Mesothelial cell of epicardium (in vitro differentiated cells): ENCODE measurements around the gene BSG. TPM values are rescaled to one million over a fixed set of nuclear protein-coding genes. Genes with fewer than 3 reads are reported as not detected.

Source experiments
- DNase-seq, 2 experiments: peaks; one replicate each; pipeline ENCODE4 v3.0.0; 2021; ENCODE audit warnings: low spot score in 2 of 2; ENCODE audit not compliant: unreplicated experiment in 2 of 2
- H3K27ac Mint-ChIP-seq: 2 replicates; pipeline ENCODE4 v1.8.0; 2021; ENCODE audit warnings: mixed read lengths
- H3K27me3 Mint-ChIP-seq: 2 replicates; pipeline ENCODE4 v1.8.0; 2021; ENCODE audit warnings: low read depth, mixed read lengths
- H3K36me3 Mint-ChIP-seq: 2 replicates; pipeline ENCODE4 v1.8.0; 2021; ENCODE audit warnings: mixed read lengths
- H3K4me1 Mint-ChIP-seq: 2 replicates; pipeline ENCODE4 v1.8.0; 2021; ENCODE audit warnings: mixed read lengths
- H3K4me3 Mint-ChIP-seq: 2 replicates; pipeline ENCODE4 v1.8.0; 2021; ENCODE audit warnings: mild to moderate bottlenecking, moderate library complexity, mixed read lengths
- H3K9me3 Mint-ChIP-seq: 2 replicates; pipeline ENCODE4 v1.8.0; 2021; ENCODE audit warnings: mixed read lengths
- CTCF ChIP-seq: fragments of 200-600 bp; sonication (generic); IDR thresholded peaks from one replicate; pipeline ENCODE4 v1.5.0; 2021; ENCODE audit warnings: antibody characterized with exemption; ENCODE audit not compliant: unreplicated experiment
- total RNA-seq: library from RNA; stranded (reverse); gene quantifications from 3 replicates; pipeline ENCODE4 v1.2.1, GENCODE V29; 2021

BSG gene
- total RNA-seq, 1 donor from 2014 or later: 414 TPM

- Mint-ChIP-seq H3K36me3 (no peaks in the 10 kb centered on the region), H3K4me3 (no peak overlapping the region), H3K27ac (no peak overlapping the region), H3K9me3 (no peaks in the 10 kb centered on the region), H3K4me1 (peaks cover 4% of the 10 kb centered on the region), H3K27me3 (peaks cover 31% of the 10 kb centered on the region)
- no peak for TF ChIP-seq CTCF
- DNase-seq: no peak
These were observed 13.2 kb downstream of the BSG start for GRCh38 chr19:585551-586110.

- Mint-ChIP-seq H3K4me1 (peaks cover 6% of the 10 kb centered on the region), H3K9me3 (no peaks in the 10 kb centered on the region), H3K36me3 (no peaks in the 10 kb centered on the region), H3K4me3 (no peak overlapping the region), H3K27ac (no peak overlapping the region), H3K27me3 (peaks cover 54% of the 10 kb centered on the region)
- no peak for TF ChIP-seq CTCF
- DNase-seq: peak; percentile 49 to 69
These were observed 15.8 kb downstream of the BSG start for GRCh38 chr19:588093-588740.

- Mint-ChIP-seq H3K36me3 (no peaks in the 10 kb centered on the region), H3K9me3 (no peaks in the 10 kb centered on the region)
- peak in 1 of 2 experiments; percentile 16 for DNase-seq
These were observed 16.6 kb downstream of the BSG start for GRCh38 chr19:588741-589692.

DNA sequence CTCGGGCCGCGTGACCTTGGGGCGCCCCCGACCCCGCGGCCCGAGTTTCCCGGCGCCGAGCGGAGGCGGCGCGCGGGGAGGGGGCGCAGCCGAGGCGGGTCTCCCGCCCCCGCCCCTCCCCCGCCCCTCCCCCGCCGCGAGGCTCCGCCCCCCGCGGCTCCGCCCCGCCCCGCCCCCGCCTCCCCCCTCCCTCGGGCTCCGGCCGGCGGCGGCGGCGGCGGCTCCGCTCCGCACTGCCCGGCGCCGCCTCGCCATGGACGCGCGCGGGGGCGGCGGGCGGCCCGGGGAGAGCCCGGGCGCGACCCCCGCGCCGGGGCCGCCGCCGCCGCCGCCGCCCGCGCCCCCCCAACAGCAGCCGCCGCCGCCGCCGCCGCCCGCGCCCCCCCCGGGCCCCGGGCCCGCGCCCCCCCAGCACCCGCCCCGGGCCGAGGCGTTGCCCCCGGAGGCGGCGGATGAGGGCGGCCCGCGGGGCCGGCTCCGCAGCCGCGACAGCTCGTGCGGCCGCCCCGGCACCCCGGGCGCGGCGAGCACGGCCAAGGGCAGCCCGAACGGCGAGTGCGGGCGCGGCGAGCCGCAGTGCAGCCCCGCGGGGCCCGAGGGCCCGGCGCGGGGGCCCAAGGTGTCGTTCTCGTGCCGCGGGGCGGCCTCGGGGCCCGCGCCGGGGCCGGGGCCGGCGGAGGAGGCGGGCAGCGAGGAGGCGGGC, 17.4 kb downstream of the BSG start, which contains the start of gene HCN2:
TSS of gene HCN2 (plus strand) at position 189 of the 703 bp plus-strand sequence. CDS start at position 254, 65 bp downstream.
- no peaks in the 10 kb centered on the region for H3K36me3 Mint-ChIP-seq
- peaks cover 6% of the 10 kb centered on the region for H3K4me1 Mint-ChIP-seq
- no peaks in the 10 kb centered on the region for H3K9me3 Mint-ChIP-seq
- H3K4me3 Mint-ChIP-seq: peak within 1 kb of the TSS; percentile 58
- no peak within 1 kb of the TSS for H3K27ac Mint-ChIP-seq
- peaks cover 68% of the 10 kb centered on the region for H3K27me3 Mint-ChIP-seq
- TF ChIP-seq CTCF: no peak
- no peak for DNase-seq

More at GRCh38 chr19:588741-589692, 16.6 kb downstream of the BSG start:
- H3K4me1 Mint-ChIP-seq: peaks cover 6% of the 10 kb centered on the region
- peak overlapping the region; percentile 58 for H3K4me3 Mint-ChIP-seq
- no peak for TF ChIP-seq CTCF
- H3K27ac Mint-ChIP-seq: no peak overlapping the region
- peaks cover 62% of the 10 kb centered on the region for H3K27me3 Mint-ChIP-seq

DNA sequence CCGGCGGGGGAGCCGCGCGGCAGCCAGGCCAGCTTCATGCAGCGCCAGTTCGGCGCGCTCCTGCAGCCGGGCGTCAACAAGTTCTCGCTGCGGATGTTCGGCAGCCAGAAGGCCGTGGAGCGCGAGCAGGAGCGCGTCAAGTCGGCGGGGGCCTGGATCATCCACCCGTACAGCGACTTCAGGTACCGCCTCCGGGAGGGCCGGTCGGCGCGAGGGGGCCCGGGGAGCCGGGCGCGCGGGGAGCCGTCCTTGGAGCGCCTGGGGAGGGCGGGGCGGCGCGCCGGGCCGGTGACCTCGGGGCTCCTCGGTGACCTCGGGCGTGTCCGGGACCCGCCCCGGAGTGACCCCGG, 18.0 kb downstream of the BSG start:
- no peaks in the 10 kb centered on the region for H3K9me3 Mint-ChIP-seq
- peaks cover 6% of the 10 kb centered on the region for H3K4me1 Mint-ChIP-seq
- no peak overlapping the region for H3K27ac Mint-ChIP-seq
- no peaks in the 10 kb centered on the region for H3K36me3 Mint-ChIP-seq
- H3K27me3 Mint-ChIP-seq: peaks cover 73% of the 10 kb centered on the region
- DNase-seq: peak in 1 of 2 experiments; percentile 17
- no peak for TF ChIP-seq CTCF
- no peak overlapping the region for H3K4me3 Mint-ChIP-seq
